SKM-1 treated with dmso at 0.1 percent for 144 hours (cell line): ENCODE results near the gene HCFC2.
"Not testable (repeated sequence)": the region's sequence is repeated elsewhere in the genome, so short reads cannot be mapped to it uniquely, and the experiment has no call there.

Source experiments
- DNase-seq: peaks from one replicate; lab custom pipeline; 2025; ENCODE audit not compliant: unreplicated experiment; lab: John Stamatoyannopoulos, UW

The HCFC2 gene

GRCh38 chr12:104114834-104115586 lies 50.7 kb downstream of the HCFC2 start:
- not testable (repeated sequence) for DNase-seq

DNA sequence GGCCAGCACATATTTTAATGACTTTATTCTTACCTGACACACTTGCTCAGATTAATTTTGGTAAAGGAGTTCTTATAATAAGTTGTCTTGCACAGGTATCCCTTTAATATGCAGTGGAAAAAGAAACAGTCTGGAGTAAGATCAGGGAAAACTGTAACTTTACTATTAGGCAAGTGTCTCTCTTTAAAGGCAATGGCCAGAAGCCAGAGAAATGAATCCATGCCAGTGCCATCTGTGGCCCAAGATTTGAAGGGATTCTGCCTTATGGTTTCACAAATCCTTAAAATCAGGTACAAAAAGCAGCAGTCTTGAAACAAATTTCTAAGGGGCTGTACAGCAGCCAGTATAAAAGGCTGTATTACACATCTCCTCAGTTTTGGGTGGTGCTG lies 51.2 kb downstream of the HCFC2 start:
- no peak for DNase-seq

- DNase-seq, result no peak
These were observed 56.7 kb downstream of the HCFC2 start for GRCh38 chr12:104121001-104121400.

GRCh38 chr12:104122298-104122697 lies 58.0 kb downstream of the HCFC2 start:
- no peak for DNase-seq

- no peak for DNase-seq
These were observed 62.2 kb downstream of the HCFC2 start for GRCh38 chr12:104126548-104126947.

GRCh38 chr12:104130760-104131159 lies 66.4 kb downstream of the HCFC2 start:
- DNase-seq, result no peak

DNA sequence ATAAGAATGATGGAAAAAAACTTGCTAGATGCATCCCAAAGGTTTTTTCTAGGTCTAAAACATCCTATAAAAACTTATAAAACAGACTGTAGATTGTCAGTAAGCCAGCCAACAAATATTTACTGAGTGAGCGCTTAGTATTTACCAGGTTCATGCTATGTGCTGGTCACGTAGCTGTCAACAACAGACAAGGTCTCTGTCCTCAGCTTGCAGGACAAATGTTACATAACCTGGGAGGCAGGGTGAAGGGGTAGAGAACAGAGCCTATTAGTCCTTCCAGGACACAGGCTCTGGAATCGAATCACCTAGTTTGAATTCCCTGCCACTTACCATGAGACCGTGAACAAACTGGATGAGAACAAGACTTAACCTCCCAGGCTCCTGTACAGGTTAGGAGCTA lies 67.3 kb downstream of the HCFC2 start:
- no peak for DNase-seq

DNA sequence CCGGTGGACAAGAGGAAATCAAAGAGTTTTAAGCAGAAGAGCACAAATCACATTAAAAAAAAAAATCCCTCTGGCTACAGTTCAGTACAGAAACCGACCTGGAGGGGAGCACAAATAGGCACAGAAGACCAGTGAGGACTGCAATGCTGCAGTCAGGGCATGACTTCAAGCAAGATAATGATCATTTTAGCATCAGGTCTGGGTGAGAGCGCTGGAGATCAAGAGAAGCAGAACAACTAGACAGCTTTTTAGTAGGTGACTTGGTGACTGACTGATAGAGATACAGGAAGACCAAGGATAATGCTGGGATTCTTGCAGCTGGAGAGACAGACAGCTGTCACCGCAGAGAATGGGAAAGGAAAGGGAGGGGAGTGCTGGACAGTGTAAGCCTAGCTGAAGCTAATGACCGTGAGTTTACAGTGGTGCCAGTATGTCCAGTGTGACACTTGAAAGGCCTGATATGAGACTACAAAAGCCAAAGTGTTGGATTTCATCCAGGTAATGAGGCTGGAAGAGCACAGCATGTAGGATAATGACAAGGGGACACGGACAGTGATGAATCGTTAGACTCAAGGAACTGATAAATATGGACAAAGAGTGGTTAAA lies 68.1 kb downstream of the HCFC2 start:
- no peak for DNase-seq

GRCh38 chr12:104133321-104133720 lies 69.0 kb downstream of the HCFC2 start:
- DNase-seq, result no peak

DNA sequence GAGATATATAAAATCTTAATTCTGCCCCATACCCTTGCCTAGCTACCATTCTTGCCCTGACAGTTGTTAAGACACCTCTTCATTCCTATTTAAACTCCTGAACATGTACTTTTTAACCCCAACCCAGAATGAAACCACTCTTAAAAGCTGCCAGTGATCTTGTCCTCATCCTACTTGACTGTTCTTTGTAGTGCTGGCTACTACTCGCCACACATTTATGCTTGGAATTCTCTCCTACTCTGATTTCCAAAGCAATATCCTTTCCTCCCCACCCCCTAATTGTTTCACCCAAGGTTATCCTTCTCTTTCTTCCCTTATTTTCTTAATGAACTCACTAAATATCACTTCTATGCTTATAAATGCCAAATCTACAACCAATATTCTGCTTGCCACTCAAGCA lies 69.5 kb downstream of the HCFC2 start:
- DNase-seq, result no peak

GRCh38 chr12:104134882-104135281 lies 70.6 kb downstream of the HCFC2 start:
- DNase-seq, result no peak

DNA sequence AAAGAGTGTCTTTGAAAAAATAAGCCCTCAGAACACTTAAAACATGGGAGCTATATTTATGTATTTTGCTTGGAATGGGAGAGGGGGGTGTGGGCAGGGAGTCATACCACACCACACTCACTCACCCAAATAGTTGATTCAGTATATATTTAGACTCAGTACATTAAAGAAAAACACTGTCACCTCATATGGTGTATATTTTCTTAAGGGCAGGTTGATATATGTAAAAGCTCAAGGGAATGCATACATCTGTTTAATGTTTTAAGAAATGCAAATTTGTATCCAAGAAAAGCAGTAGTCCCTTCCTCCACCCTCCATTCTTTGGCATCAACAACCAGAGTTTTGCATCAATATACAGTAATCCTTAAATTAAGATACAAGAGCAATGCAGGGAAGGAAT lies 72.2 kb downstream of the HCFC2 start:
- no peak for DNase-seq

GRCh38 chr12:104137001-104137901 lies 72.9 kb downstream of the HCFC2 start:
- no peak for DNase-seq

GRCh38 chr12:104137902-104138796 lies 73.8 kb downstream of the HCFC2 start, which contains the start of gene NFYB:
Gene NFYB (minus strand): TSS chr12:104138210. CDS start chr12:104135453, 2,757 bp downstream.
- peak; percentile 83 for DNase-seq

GRCh38 chr12:104138797-104139152 lies 74.4 kb downstream of the HCFC2 start:
- DNase-seq, result no peak

- DNase-seq, result no peak
These were observed 78.2 kb downstream of the HCFC2 start for GRCh38 chr12:104142543-104142942.

- DNase-seq, result no peak
These were observed 78.7 kb downstream of the HCFC2 start for GRCh38 chr12:104143002-104143401.

GRCh38 chr12:104143918-104144317 lies 79.6 kb downstream of the HCFC2 start:
- DNase-seq, result no peak

DNA sequence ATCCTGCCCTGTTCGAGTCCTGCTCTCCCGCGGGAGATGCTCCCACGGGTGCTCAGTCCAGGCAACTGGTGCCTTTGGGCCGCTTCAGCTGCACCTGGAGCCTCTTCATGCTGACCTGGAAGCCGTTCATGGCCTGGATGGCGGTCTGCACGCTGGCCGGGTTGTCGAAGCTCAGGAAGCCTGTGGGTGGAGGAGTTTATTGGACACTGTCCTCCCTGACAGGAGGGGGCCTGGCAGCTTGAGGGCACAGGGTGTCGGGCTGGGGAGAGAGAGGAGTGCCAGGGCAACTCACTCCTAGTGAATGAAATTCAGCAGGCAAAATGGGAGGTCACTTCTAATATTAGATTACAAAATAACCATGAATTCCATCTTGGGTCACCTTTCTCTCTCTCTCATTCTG lies 83.0 kb downstream of the HCFC2 start:
- no peak for DNase-seq

DNA sequence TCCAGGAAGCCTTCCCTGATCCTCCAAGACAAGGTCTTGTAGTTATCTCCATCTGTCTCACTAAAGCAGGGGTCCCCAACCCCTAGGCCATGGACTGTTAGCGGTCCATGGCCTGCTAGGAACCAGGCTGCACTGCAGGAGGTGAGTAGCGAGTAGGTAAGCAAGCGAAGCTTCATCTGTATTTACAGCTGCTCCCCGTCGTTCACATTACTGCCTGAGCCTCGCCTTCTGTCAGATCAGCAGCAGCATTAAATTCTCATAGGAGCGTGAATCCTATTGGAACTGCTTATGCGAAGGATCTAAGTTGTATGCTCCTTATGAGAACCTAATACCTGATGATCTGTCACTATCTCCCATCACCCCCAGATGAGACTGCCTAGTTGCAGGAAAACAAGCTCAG lies 86.1 kb downstream of the HCFC2 start:
- no peak for DNase-seq
